Loucy (cell line): ENCODE measurements around the gene ACTN1.
"Not testable (repeated sequence)": the region's sequence is repeated elsewhere in the genome, so short reads cannot be mapped to it uniquely, and the experiment has no call there.

Source experiments
- H2AFZ ChIP-seq: fragments of 200-600 bp; sonication (generic); 2 replicates; pipeline ENCODE4 v1.6.0; 2016; ENCODE audit warnings: antibody characterized with exemption, mild to moderate bottlenecking, low read length, moderate library complexity
- H3F3A ChIP-seq: fragments of 200-600 bp; 2 replicates; pipeline ENCODE4 v1.6.0; 2016; ENCODE audit warnings: antibody characterized with exemption, low read depth, mild to moderate bottlenecking
- H3K27me3 ChIP-seq: fragments of 200-600 bp; sonication (generic); 2 replicates; pipeline ENCODE4 v1.6.1; 2014; ENCODE audit warnings: low read length, mild to moderate bottlenecking; ENCODE audit not compliant: insufficient read depth, poor library complexity, severe bottlenecking
- H3K36me3 ChIP-seq: fragments of 200-600 bp; sonication (generic); 2 replicates; pipeline ENCODE4 v1.6.1; 2016; ENCODE audit warnings: low read length; ENCODE audit not compliant: insufficient read depth
- H3K4me1 ChIP-seq: fragments of 200-600 bp; sonication (generic); 2 replicates; pipeline ENCODE4 v1.5.1; 2014; ENCODE audit warnings: low read length, mild to moderate bottlenecking; ENCODE audit not compliant: insufficient read depth, poor library complexity, severe bottlenecking
- H3K4me2 ChIP-seq: fragments of 200-600 bp; sonication (generic); 2 replicates; pipeline ENCODE4 v1.6.0; 2014; ENCODE audit warnings: antibody characterized with exemption, low read length, low read depth, mild to moderate bottlenecking; ENCODE audit not compliant: poor library complexity, severe bottlenecking
- H3K4me3 ChIP-seq: fragments of 200-600 bp; sonication (generic); 2 replicates; pipeline ENCODE4 v1.5.1; 2014; ENCODE audit warnings: low read length, mild to moderate bottlenecking, mixed read lengths; ENCODE audit not compliant: poor library complexity, severe bottlenecking
- H3K79me2 ChIP-seq: fragments of 200-600 bp; sonication (generic); 2 replicates; pipeline ENCODE4 v1.6.1; 2014; ENCODE audit warnings: low read length; ENCODE audit not compliant: insufficient read depth
- H3K9ac ChIP-seq: fragments of 200-600 bp; sonication (generic); 2 replicates; pipeline ENCODE4 v1.6.0; 2014; ENCODE audit warnings: mild to moderate bottlenecking, low read depth, low read length, moderate library complexity; ENCODE audit not compliant: poor library complexity, severe bottlenecking
- H3K9me2 ChIP-seq: fragments of 200-600 bp; sonication (generic); replicated peaks from 2 replicates; pipeline ENCODE4 v1.6.1; 2016; ENCODE audit warnings: low read depth, low read length, mixed read lengths
- H3K9me3 ChIP-seq: fragments of 200-600 bp; sonication (generic); 2 replicates; pipeline ENCODE4 v1.6.1; 2014; ENCODE audit warnings: mild to moderate bottlenecking, antibody characterized with exemption, low read length, low read depth; ENCODE audit not compliant: insufficient read depth
- H4K20me1 ChIP-seq: fragments of 200-600 bp; sonication (generic); 2 replicates; pipeline ENCODE4 v1.6.0; 2014; ENCODE audit warnings: antibody characterized with exemption, low read length, mild to moderate bottlenecking; ENCODE audit not compliant: insufficient read depth, poor library complexity, severe bottlenecking
- EZH2phosphoT487 ChIP-seq: fragments of 200-600 bp; IDR thresholded peaks from 2 replicates; pipeline ENCODE4 v1.6.1; 2018; ENCODE audit warnings: antibody characterized with exemption, mild to moderate bottlenecking, moderate library complexity, borderline replicate concordance
- TF ChIP-seq, protein P1 (sequence below): fragments of 200-600 bp; sonication (generic); conservative IDR thresholded peaks from 2 replicates; pipeline ENCODE4 v1.5.1; 2014; ENCODE audit warnings: mild to moderate bottlenecking, antibody characterized with exemption, low read length

The ACTN1 gene

DNA sequence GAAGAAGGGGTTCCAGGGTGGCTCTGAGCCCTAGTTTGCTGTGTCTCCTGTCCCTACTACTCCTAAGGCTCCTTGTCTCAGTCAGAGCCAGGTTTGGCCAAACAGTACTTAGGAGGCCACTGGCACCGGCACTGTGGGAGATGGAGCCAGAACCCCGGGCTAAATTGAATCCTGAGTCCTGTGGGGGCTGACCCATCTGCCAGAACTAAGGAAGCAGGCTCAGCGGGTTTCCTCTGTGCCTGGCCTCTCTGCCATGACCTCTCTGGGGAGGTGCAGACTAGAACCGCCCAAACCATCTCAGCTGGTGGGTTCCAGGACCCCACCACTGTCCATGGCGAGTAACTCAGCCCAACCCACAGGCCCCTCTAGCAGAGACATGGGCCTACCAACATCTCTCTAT, 5.5 kb downstream of the ACTN1 start:
- Histone ChIP-seq H4K20me1 (peaks cover 70% of the 10 kb centered on the region), H3K4me1 (peaks cover 63% of the 10 kb centered on the region), H3K4me3 (no peak overlapping the region), H3K9ac (no peak overlapping the region), H3K9me2 (no peaks in the 10 kb centered on the region), H3K36me3 (peaks cover 21% of the 10 kb centered on the region), H3F3A (0 out of 2 replicates have a peak, but pooled peaks cover 5% of the 10 kb centered on the region), H3K27me3 (peaks cover 7% of the 10 kb centered on the region), H3K79me2 (peaks cover 99% of the 10 kb centered on the region), H2AFZ (no peak overlapping the region), H3K4me2 (no peak overlapping the region), H3K9me3 (no peaks in the 10 kb centered on the region; the same call in 1 of the 2 replicates)
- no peak for TF ChIP-seq EZH2phosphoT487
- TF ChIP-seq, protein P1, sequence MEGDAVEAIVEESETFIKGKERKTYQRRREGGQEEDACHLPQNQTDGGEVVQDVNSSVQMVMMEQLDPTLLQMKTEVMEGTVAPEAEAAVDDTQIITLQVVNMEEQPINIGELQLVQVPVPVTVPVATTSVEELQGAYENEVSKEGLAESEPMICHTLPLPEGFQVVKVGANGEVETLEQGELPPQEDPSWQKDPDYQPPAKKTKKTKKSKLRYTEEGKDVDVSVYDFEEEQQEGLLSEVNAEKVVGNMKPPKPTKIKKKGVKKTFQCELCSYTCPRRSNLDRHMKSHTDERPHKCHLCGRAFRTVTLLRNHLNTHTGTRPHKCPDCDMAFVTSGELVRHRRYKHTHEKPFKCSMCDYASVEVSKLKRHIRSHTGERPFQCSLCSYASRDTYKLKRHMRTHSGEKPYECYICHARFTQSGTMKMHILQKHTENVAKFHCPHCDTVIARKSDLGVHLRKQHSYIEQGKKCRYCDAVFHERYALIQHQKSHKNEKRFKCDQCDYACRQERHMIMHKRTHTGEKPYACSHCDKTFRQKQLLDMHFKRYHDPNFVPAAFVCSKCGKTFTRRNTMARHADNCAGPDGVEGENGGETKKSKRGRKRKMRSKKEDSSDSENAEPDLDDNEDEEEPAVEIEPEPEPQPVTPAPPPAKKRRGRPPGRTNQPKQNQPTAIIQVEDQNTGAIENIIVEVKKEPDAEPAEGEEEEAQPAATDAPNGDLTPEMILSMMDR = no peak

DNA sequence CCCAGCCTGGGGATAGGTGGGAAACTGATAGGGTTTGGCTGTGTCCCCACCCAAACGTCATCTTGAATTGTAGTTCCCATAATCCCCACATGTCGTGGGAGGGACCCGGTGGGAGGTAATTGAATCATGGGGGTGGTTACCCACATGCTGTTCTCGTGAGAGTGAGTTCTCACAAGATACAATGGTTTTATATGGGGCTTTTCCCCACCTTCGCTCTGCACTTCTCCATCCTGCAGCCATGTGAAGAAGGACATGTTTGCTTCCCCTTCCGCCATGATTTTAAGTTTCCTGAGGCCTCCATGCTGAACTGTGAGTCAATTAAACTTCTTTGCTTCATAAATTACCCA, 5.9 kb downstream of the ACTN1 start:
- not testable (repeated sequence) for H3K9ac ChIP-seq, H3K4me2 ChIP-seq, H3K27me3 ChIP-seq, H3K4me3 ChIP-seq, H3K9me3 ChIP-seq, H2AFZ ChIP-seq, H3F3A ChIP-seq, H3K9me2 ChIP-seq
- Histone ChIP-seq H3K79me2 (peaks cover 100% of the 10 kb centered on the region), H3K4me1 (peaks cover 67% of the 10 kb centered on the region), H3K36me3 (peaks cover 21% of the 10 kb centered on the region), H4K20me1 (peaks cover 75% of the 10 kb centered on the region)

DNA sequence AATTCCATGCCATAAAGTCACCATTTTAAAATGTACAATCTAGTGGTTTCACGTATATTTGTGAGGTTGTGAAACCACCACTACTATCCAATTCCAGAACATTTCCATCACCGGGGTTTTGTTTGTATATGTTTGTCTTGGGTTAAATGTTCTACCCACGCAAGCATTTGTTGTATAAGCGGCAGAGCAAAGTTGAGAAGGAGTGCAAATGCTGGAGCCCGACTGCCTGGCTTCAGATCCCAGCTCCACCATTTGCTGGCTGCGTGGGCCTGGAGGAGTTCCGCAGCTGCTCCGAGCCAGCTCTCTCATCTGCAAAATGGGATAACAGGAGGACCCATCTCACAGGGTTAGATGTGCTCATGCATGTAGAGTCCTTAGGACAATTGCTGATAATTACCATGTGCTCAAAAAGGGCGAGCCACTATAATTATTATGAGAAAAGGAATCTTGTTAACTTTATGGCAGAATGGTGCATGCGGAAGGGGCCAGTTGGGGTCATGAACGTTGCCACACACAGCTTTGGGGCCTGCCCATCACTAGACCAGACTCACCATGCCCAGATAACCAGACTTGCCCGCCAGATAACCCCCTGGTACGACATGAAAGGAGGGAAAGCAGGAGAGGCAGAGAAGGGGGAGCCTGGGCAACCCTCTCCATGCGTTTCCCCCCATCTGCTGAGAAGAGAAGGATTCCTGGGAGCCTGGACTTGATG, 6.4 kb downstream of the ACTN1 start:
- Histone ChIP-seq H2AFZ (no peak overlapping the region), H3K9me3 (no peaks in the 10 kb centered on the region; the same call in 1 of the 2 replicates), H3K4me3 (no peak overlapping the region), H3K9ac (no peak overlapping the region), H3K4me1 (peaks cover 72% of the 10 kb centered on the region), H3F3A (0 out of 2 replicates have a peak, but pooled peaks cover 5% of the 10 kb centered on the region), H4K20me1 (peaks cover 79% of the 10 kb centered on the region), H3K4me2 (peak overlapping the region; percentile 68), H3K9me2 (no peaks in the 10 kb centered on the region), H3K36me3 (peaks cover 21% of the 10 kb centered on the region), H3K27me3 (no peaks in the 10 kb centered on the region), H3K79me2 (peaks cover 100% of the 10 kb centered on the region)
- no peak for TF ChIP-seq EZH2phosphoT487
- TF ChIP-seq, protein P1 = no peak
